Astrocyte of the hippocampus (primary cell): ENCODE results near the gene NFATC2.
A peak's percentile ranks its signal among the peaks of the same experiment; 100 is the strongest.

ENCODE experiments used
- DNase-seq: peaks from one replicate; pipeline ENCODE4 v3.0.0; 2011; ENCODE audit warnings: low read depth, low spot score

NFATC2 gene

GRCh38 chr20:51416532-51417249 is 125.8 kb downstream of the NFATC2 start:
- no peak for DNase-seq

GRCh38 chr20:51413857-51414256 is 128.7 kb downstream of the NFATC2 start:
- no peak for DNase-seq

GRCh38 chr20:51412951-51413481 is 129.5 kb downstream of the NFATC2 start:
- peak; percentile 24 for DNase-seq

- DNase-seq, result peak; percentile 67
These were observed 130.1 kb downstream of the NFATC2 start for GRCh38 chr20:51412333-51412871.

- no peak for DNase-seq
These were observed 130.6 kb downstream of the NFATC2 start for GRCh38 chr20:51411870-51412269.

- DNase-seq, result no peak
These were observed 131.8 kb downstream of the NFATC2 start for GRCh38 chr20:51410586-51411325.

GRCh38 chr20:51409192-51409880 is 133.2 kb downstream of the NFATC2 start:
- DNase-seq, result no peak

GRCh38 chr20:51404297-51405060 is 138.0 kb downstream of the NFATC2 start:
- no peak for DNase-seq

- no peak for DNase-seq
These were observed 138.9 kb downstream of the NFATC2 start for GRCh38 chr20:51403466-51404220.

GRCh38 chr20:51402201-51402600 is 140.3 kb downstream of the NFATC2 start:
- peak; percentile 75 for DNase-seq

- no peak for DNase-seq
These were observed 141.0 kb downstream of the NFATC2 start for GRCh38 chr20:51401496-51401895.

GRCh38 chr20:51400051-51400926 is 142.2 kb downstream of the NFATC2 start:
- no peak for DNase-seq

GRCh38 chr20:51399006-51399890 is 143.3 kb downstream of the NFATC2 start:
- DNase-seq, result no peak

GRCh38 chr20:51398552-51398951 is 144.0 kb downstream of the NFATC2 start:
- DNase-seq, result no peak

GRCh38 chr20:51398083-51398482 is 144.4 kb downstream of the NFATC2 start:
- no peak for DNase-seq

GRCh38 chr20:51397137-51397536 is 145.4 kb downstream of the NFATC2 start:
- DNase-seq, result no peak

GRCh38 chr20:51396365-51396909 is 146.1 kb downstream of the NFATC2 start:
- no peak for DNase-seq

GRCh38 chr20:51394706-51395105 is 147.8 kb downstream of the NFATC2 start:
- DNase-seq, result no peak
